Measurements from ENCODE around the gene EVI5L.

GRCh38 chr19:7899751-7900378 is 69.8 kb downstream of the EVI5L start:
- TF ChIP-seq CTCF (IDR thresholded peaks at IDR 0.05) (no peak), POLR2A (IDR thresholded peaks at IDR 0.05) (no peak)
